ENCODE results near the gene GIMAP6.
"Not testable (repeated sequence)": the region's sequence is repeated elsewhere in the genome, so short reads cannot be mapped to it uniquely, and the experiment has no call there.

The GIMAP6 gene

GRCh38 chr7:150580638-150581394, 51.4 kb downstream of the GIMAP6 start:
- peaks cover 25% of the 10 kb centered on the region for H3K36me3 Mint-ChIP-seq (ENCODE audit: low read depth)
- no peak overlapping the region for H3K4me3 Mint-ChIP-seq
- no peaks in the 10 kb centered on the region for H3K27me3 Mint-ChIP-seq
- peaks cover 40% of the 10 kb centered on the region for H3K9me3 Mint-ChIP-seq
- peak overlapping the region; percentile 21 for H3K27ac Mint-ChIP-seq
- peaks cover 20% of the 10 kb centered on the region for H3K4me1 Mint-ChIP-seq (ENCODE audit: low read depth)

DNA sequence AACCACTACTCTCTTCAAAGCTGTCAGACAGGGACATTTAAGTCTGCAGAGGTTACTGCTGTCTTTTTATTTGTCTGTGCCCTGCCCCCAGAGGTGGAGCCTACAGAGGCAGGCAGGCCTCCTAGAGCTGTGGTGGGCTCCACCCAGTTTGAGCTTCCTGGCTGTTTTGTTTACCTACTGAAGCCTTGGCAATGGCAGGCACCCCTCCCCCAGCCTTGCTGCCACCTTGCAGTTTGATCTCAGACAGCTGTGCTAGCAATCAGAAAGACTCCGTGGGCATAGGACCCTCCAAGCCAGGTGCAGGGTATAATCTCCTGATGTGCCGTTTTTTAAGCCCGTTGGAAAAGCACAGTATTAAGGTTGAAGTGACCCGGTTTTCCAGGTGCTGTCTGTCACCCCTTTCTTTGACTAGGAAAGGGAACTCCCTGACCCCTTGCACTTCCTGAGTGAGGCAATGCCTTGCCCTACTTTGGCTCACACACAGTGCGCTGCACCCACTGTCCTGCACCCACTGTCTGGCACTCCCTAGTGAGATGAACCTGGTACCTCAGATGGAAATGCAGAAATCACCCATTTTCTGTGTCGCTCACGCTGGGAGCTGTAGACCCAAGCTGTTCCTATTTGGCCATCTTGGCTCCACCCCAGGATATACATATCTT, 52.1 kb downstream of the GIMAP6 start:
- not testable (repeated sequence) for H3K27me3 Mint-ChIP-seq, H3K4me3 Mint-ChIP-seq, H3K27ac Mint-ChIP-seq
- Mint-ChIP-seq H3K4me1 (ENCODE audit: low read depth) (peaks cover 13% of the 10 kb centered on the region), H3K9me3 (peaks cover 40% of the 10 kb centered on the region), H3K36me3 (ENCODE audit: low read depth) (peaks cover 30% of the 10 kb centered on the region)
